HG03442 (cell line): Measurements from ENCODE around the gene CELA3A.
A peak's percentile ranks its signal among the peaks of the same experiment; 100 is the strongest.
"Not testable (repeated sequence)": the region's sequence is repeated elsewhere in the genome, so short reads cannot be mapped to it uniquely, and the experiment has no call there.

Source experiments
- ATAC-seq: cut with Tn5 transposase; IDR thresholded peaks from one replicate; pipeline ENCODE4 v1.9.1; 2021; ENCODE audit warnings: mild to moderate bottlenecking, moderate library complexity; ENCODE audit not compliant: unreplicated experiment

Gene CELA3A

GRCh38 chr1:22012752-22013151 lies 11.3 kb downstream of the CELA3A start:
- not testable (repeated sequence) for ATAC-seq

DNA sequence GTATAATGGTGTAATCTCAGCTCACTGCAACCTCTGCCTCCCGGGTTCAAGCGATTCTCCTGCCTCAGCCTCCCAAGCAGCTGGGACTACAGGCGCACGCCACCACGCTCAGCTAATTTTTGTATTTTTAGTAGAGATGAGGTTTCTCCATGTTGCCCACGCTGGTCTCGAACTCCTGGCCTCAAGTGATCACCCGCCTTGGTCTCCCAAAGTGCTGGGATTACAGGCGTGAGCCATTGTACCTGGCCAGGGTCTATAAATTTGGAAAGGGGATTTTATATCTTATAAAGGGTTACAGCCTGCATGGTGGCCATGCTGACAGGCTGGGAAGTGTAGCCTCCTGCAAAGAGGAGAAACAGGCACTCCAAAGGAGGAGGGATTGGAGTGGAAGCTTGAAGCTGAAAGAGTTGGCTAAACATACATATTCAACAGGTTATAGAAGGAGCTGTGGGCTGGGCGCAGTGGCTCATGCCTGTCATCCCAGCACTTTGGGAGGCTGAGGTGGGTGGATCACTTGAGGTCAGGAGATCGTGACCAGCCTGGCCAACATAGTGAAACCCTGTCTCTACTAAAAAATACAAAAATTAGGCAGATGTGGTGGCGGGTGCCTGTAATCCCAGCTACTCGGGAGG lies 13.2 kb downstream of the CELA3A start:
- not testable (repeated sequence) for ATAC-seq

GRCh38 chr1:22018583-22019559 lies 17.4 kb downstream of the CELA3A start:
- peak; percentile 58 for ATAC-seq

- ATAC-seq, result no peak
Measured at GRCh38 chr1:22021061-22021460, 19.6 kb downstream of the CELA3A start.

DNA sequence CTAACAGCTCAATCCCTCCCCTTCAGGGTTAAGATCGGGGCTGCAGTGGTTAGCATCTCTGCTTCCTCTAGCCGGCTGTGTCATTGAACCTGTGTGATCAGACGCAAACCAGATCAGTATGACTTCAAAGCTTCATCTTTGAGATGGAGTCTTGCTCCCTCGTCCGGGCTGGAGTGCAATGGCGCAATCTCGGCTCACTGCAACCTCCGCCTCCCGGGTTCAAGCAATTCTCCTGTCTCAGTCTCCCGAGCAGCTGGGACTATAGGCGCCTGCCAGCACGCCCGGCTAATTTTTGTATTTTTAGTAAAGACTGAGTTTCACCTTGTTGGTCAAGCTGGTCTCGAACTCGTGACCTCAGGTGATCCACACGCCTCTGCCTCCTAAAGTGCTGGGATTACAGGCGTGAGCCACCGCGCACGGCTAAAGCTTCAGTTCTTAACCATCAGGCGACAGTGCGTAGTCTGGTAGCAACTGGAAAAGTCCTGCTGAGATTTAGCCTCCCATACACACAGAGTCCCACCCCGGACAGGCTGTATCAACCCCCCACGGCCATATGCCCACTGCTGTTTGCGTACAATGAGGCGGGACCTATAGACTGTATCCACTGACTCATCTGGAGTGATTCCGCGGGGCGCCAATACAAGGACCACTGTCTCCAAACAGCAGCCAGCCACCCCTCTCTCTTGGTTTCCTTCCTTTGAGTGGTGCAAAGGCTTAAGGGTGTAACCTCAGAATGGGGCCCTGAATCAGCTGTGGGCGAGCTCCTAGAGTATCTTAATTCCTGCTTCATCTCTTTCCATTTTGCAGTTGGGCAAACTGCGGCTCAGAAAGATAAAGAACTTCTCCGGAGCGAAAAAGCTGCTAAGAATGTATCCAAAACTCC lies 23.3 kb downstream of the CELA3A start:
- ATAC-seq, result peak; percentile 25

- ATAC-seq, result peak; percentile 64
Measured at GRCh38 chr1:22025368-22026155, 24.1 kb downstream of the CELA3A start.

GRCh38 chr1:22026924-22027289 lies 25.4 kb downstream of the CELA3A start:
- no peak for ATAC-seq

GRCh38 chr1:22030057-22030456 lies 28.6 kb downstream of the CELA3A start:
- no peak for ATAC-seq

DNA sequence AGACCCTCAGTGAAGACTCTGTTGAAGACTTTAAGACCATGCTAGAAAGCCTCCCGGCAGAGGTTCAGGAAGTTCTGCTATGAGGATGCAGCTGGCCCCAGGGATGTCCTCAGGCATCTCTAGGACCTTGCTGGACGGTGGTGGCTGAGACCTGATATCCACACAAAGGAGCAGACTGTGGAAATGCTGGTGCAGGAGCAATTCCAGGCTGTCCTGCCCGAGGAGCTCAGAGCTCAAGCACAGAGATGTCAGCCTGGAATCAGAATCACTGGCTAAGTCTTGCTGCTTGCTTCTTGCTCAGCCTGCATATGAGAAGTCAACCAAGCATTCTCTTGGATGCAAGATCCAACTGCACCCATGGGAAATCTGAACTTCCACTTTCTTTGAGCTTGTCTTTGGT lies 29.0 kb downstream of the CELA3A start:
- ATAC-seq, result no peak

DNA sequence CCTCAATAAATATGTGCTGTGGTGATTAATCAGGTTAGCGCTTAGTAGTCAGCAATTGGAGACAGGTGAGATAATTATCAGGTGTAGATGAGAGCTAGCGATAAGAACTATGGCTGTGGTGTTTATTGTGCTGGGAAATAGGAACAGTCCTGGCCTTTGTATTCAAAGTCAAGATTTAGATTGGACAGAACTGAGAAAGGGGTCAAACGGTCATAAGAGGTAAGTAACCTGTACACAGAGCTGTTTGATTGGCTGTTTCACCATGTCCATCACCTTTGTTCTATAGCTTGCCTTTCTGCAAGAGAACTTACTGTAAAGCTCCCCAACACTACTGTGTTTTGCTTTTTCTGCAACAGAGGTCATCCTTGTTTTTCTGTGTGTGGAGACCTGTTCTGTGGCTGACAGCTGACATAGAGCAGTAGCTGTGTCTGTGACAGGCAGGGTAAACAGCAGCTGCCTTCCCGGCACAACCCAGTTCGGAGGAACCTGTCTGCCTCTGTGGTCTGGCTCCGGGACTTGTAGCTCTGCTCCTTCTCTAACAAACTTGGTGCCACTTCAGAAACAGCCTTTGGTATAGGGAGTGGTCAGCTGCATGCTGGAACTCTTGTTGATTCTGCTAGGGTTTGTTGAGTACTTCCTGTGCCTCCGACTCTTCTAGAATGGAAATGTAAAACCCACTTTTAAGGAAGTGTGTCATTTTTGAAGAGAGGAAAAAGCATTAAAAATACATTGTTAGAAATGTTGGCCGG lies 29.9 kb downstream of the CELA3A start:
- ATAC-seq, result no peak

DNA sequence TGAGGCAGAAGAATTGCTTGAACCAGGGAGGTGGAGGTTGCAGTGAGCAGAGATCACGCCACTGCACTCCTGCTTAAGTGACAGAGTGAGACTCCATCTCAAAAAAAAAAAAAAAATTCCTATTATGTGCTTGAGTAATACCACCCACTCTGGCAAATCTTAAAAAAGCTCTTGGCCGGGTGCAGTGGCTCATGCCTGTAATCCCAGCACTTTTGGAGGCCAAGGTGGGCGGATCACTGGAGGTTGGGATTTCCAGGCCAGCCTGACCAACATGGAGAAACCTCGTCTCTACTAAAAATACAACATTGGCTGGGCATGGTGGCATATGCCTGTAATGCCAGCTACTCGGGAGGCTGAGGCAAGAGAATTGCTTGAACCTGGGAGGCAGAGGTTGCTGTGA lies 33.4 kb downstream of the CELA3A start:
- ATAC-seq, result not testable (repeated sequence)

GRCh38 chr1:22037520-22037919 lies 36.1 kb downstream of the CELA3A start:
- ATAC-seq, result no peak

DNA sequence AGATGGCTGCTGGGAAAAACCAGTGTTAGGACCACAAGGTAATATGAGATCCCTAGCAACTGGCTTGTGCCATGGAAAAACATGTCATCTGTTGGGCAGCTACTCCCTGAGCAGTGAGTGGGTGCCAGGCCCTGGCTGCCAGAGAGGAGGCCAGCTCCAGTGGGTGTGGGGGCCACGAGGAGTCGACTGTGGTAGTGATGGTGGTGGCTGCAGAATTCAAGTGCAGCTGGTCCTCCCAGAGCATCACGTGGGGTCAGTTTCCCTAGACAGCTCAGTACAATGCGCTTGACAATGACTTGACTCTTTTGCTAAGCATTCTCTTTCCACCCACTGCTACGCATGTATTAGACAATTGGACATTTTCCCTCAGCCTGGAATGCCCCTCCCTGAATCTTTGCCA lies 36.6 kb downstream of the CELA3A start:
- ATAC-seq, result no peak

GRCh38 chr1:22039594-22040285 lies 38.3 kb downstream of the CELA3A start:
- ATAC-seq, result peak; percentile 95

DNA sequence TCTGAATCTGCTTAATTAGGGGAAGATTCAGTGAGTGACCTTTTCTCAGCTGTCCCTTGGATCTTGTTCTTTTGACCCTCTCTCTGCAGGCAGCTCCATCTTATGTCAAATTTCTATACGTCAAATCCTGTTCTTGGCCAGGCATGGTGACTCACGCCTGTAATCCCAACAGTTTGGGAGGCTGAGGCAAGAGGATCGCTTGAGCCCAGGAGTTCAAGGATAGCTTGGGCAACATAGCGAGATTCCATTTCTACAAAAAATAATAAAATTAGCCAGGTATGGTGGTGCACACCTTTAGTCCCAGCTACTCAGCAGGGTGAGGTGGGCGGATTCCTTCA lies 38.8 kb downstream of the CELA3A start:
- no peak for ATAC-seq

- no peak for ATAC-seq
Measured at GRCh38 chr1:22041505-22041904, 40.0 kb downstream of the CELA3A start.

- no peak for ATAC-seq
Measured at GRCh38 chr1:22043198-22043769, 41.8 kb downstream of the CELA3A start.

GRCh38 chr1:22044690-22045420 lies 43.4 kb downstream of the CELA3A start:
- ATAC-seq, result no peak
